Measurements from ENCODE around the gene MGARP. TPM values are rescaled to one million over a fixed set of nuclear protein-coding genes. Genes with fewer than 3 reads are reported as not detected.

The MGARP gene
- total RNA-seq, 1 donor from 2014 or later: 0.45 TPM

GRCh38 chr4:139295942-139296299 lies 15.9 kb upstream of the MGARP start:
- no peaks in the 10 kb centered on the region for H4K20me1 ChIP-seq (ENCODE audit: insufficient read depth, low read length)
- TF ChIP-seq CTCF (IDR thresholded peaks at IDR 0.05; ENCODE audit: insufficient read depth, low read depth, low read length): no peak
- no peak for TF ChIP-seq EZH2 (IDR thresholded peaks at IDR 0.05; ENCODE audit: insufficient read depth, low read length)
- H3K36me3 ChIP-seq (ENCODE audit: insufficient read depth, low read length): peaks cover 8% of the 10 kb centered on the region
- peak overlapping the region; percentile 84 for H3K27ac ChIP-seq (ENCODE audit: low read depth, low read length)
- H3K4me1 Mint-ChIP-seq (ENCODE audit: low read depth, unreplicated experiment): peaks cover 26% of the 10 kb centered on the region
- no peaks in the 10 kb centered on the region for H3K27me3 Mint-ChIP-seq (ENCODE audit: low read depth, unreplicated experiment)
- peak overlapping the region; percentile 94 for H3K27ac Mint-ChIP-seq (ENCODE audit: unreplicated experiment)
- peak overlapping the region; percentile 90 for H3K9ac ChIP-seq (ENCODE audit: low read length)
- no peak for FAIRE-seq
- peak overlapping the region; percentile 86 for H3K4me2 ChIP-seq (ENCODE audit: low read length)
- H3K79me2 ChIP-seq (ENCODE audit: insufficient read depth, low read length): peaks cover 22% of the 10 kb centered on the region
- H3K4me3 ChIP-seq (ENCODE audit: insufficient read depth, low read depth, low read length): peak overlapping the region; percentile 77
- H3K36me3 Mint-ChIP-seq (ENCODE audit: low read depth, unreplicated experiment): no peaks in the 10 kb centered on the region
- peak overlapping the region; percentile 90 for H2AFZ ChIP-seq (ENCODE audit: low read depth, low read length)
- no peaks in the 10 kb centered on the region for H3K27me3 ChIP-seq (ENCODE audit: insufficient read depth, low read length)
- no peaks in the 10 kb centered on the region for H3K9me3 Mint-ChIP-seq (ENCODE audit: unreplicated experiment)
- H3K4me3 Mint-ChIP-seq (ENCODE audit: unreplicated experiment): peak overlapping the region; percentile 97
- H3K4me1 ChIP-seq (ENCODE audit: insufficient read depth, low read length): peaks cover 24% of the 10 kb centered on the region
- H3K9me3 ChIP-seq (ENCODE audit: insufficient read depth, low read depth, low read length): no peaks in the 10 kb centered on the region
- no peak for DNase-seq (ENCODE audit: low read depth)

- no peaks in the 10 kb centered on the region for H4K20me1 ChIP-seq (ENCODE audit: insufficient read depth, low read length)
- peak overlapping the region; percentile 94 for H3K27ac Mint-ChIP-seq (ENCODE audit: unreplicated experiment)
- H3K4me1 Mint-ChIP-seq (ENCODE audit: low read depth, unreplicated experiment): peaks cover 26% of the 10 kb centered on the region
- H3K9me3 Mint-ChIP-seq (ENCODE audit: unreplicated experiment): no peaks in the 10 kb centered on the region
- H3K9me3 ChIP-seq (ENCODE audit: insufficient read depth, low read depth, low read length): no peaks in the 10 kb centered on the region
- no peaks in the 10 kb centered on the region for H3K27me3 Mint-ChIP-seq (ENCODE audit: low read depth, unreplicated experiment)
- TF ChIP-seq EZH2 (IDR thresholded peaks at IDR 0.05; ENCODE audit: insufficient read depth, low read length): no peak
- peak; percentile 87 for TF ChIP-seq CTCF (IDR thresholded peaks at IDR 0.05; ENCODE audit: insufficient read depth, low read depth, low read length)
- peak overlapping the region; percentile 86 for H3K4me2 ChIP-seq (ENCODE audit: low read length)
- peak overlapping the region; percentile 90 for H3K9ac ChIP-seq (ENCODE audit: low read length)
- peak overlapping the region; percentile 90 for H2AFZ ChIP-seq (ENCODE audit: low read depth, low read length)
- H3K36me3 Mint-ChIP-seq (ENCODE audit: low read depth, unreplicated experiment): peaks cover under 1% of the 10 kb centered on the region
- DNase-seq (ENCODE audit: low read depth): peak; percentile 79
- peak overlapping the region; percentile 84 for H3K27ac ChIP-seq (ENCODE audit: low read depth, low read length)
- H3K4me1 ChIP-seq (ENCODE audit: insufficient read depth, low read length): peaks cover 23% of the 10 kb centered on the region
- peak overlapping the region; percentile 97 for H3K4me3 Mint-ChIP-seq (ENCODE audit: unreplicated experiment)
- H3K4me3 ChIP-seq (ENCODE audit: insufficient read depth, low read depth, low read length): peak overlapping the region; percentile 77
- H3K79me2 ChIP-seq (ENCODE audit: insufficient read depth, low read length): peaks cover 22% of the 10 kb centered on the region
- H3K27me3 ChIP-seq (ENCODE audit: insufficient read depth, low read length): no peaks in the 10 kb centered on the region
- no peak for FAIRE-seq
- H3K36me3 ChIP-seq (ENCODE audit: insufficient read depth, low read length): peaks cover 8% of the 10 kb centered on the region
Measured at GRCh38 chr4:139295206-139295941, 15.3 kb upstream of the MGARP start.

GRCh38 chr4:139286186-139286698 lies 6.2 kb upstream of the MGARP start:
- no peak overlapping the region for H2AFZ ChIP-seq (ENCODE audit: low read depth, low read length)
- no peak overlapping the region for H3K9ac ChIP-seq (ENCODE audit: low read length)
- Mint-ChIP-seq H3K4me1 (ENCODE audit: low read depth, unreplicated experiment) (no peaks in the 10 kb centered on the region), H3K9me3 (ENCODE audit: unreplicated experiment) (no peaks in the 10 kb centered on the region), H3K27ac (ENCODE audit: unreplicated experiment) (no peak overlapping the region), H3K27me3 (ENCODE audit: low read depth, unreplicated experiment) (no peaks in the 10 kb centered on the region), H3K36me3 (ENCODE audit: low read depth, unreplicated experiment) (peaks cover 10% of the 10 kb centered on the region), H3K4me3 (ENCODE audit: unreplicated experiment) (no peak overlapping the region)
- no peaks in the 10 kb centered on the region for H3K9me3 ChIP-seq (ENCODE audit: insufficient read depth, low read depth, low read length)
- no peak for TF ChIP-seq EZH2 (IDR thresholded peaks at IDR 0.05; ENCODE audit: insufficient read depth, low read length)
- no peak for TF ChIP-seq CTCF (IDR thresholded peaks at IDR 0.05; ENCODE audit: insufficient read depth, low read depth, low read length)
- H4K20me1 ChIP-seq (ENCODE audit: insufficient read depth, low read length): no peaks in the 10 kb centered on the region
- H3K4me1 ChIP-seq (ENCODE audit: insufficient read depth, low read length): peaks cover 6% of the 10 kb centered on the region
- H3K36me3 ChIP-seq (ENCODE audit: insufficient read depth, low read length): peaks cover 10% of the 10 kb centered on the region
- H3K79me2 ChIP-seq (ENCODE audit: insufficient read depth, low read length): no peaks in the 10 kb centered on the region
- DNase-seq (ENCODE audit: low read depth) (peak; percentile 52), FAIRE-seq (no peak)
- no peak overlapping the region for H3K4me3 ChIP-seq (ENCODE audit: insufficient read depth, low read depth, low read length)
- no peaks in the 10 kb centered on the region for H3K27me3 ChIP-seq (ENCODE audit: insufficient read depth, low read length)
- H3K27ac ChIP-seq (ENCODE audit: low read depth, low read length): no peak overlapping the region
- H3K4me2 ChIP-seq (ENCODE audit: low read length): no peak overlapping the region
